ENCODE results near the gene EFNA5.

EFNA5 gene

DNA sequence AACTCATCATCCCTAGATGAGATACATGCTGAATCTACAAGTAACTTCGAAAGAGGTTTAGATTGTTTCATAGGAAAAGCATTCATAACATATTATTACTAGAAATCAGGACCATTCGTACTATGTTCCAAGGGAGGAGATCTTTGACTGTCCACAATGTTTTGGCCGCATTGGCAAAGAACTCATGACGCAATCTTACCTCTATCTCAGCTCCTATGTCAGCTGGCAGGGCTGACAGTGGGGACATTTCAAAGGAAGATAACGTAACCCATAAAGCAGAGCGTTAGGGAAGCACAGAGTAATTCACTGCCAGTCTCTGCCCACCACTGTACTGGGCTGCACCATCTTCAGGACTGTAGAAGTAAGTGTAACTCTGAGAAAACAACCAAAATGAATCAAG is 69.7 kb downstream of the EFNA5 start:
- no peak for DNase-seq

DNA sequence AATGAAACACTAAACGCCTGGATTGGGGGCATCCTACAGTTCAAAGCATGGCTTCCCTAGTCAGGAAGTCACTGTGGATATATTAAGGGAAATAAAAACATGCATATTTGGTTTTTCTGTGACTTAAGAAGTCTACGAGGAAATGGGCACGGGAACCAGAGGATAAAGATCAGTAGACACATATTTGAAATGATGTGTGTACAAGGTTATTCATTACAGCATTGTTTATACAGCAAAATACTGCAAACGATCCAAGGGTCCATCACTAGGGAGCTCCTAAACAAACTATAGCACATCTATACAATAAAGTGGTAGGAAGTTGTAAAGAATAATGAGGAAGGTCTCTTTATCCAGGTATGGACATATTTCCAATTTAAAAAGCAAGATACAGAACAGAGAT is 71.8 kb downstream of the EFNA5 start:
- DNase-seq = no peak

DNA sequence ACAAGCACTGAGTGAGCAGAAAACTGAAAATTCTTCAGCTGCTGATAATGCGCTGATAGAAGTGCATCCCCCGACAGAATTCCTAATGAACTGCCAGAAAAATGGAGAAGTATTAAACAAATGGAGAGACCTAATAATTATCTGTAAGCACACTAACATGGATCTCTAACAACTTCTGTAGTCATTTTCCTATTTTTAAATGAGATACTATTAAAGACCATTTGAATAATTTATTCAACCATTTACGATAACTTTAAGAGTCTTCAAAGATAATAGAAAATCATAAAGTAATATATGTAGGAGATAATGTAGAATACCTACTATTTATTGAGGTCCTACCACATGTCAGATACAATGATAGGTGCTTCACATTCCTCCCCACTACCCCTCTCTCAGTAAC is 72.9 kb downstream of the EFNA5 start:
- no peak for DNase-seq

DNA sequence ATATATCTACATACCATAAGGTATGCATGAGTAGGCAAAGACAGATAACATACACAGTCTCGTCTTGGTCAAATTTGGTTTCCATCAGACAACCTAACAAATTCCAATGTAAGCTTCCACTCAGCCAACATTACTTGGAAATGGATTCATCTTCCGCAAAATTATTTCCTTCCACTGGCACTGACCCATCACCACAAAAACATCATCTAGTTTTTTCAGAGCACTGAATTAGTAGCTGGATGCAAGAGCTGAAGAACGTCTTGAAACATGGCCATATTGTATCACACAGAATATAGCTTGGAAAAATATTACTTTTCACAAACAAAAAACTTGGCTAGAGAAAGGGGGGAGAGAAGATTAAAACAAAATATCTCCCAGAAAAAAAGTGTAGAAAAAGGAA is 73.5 kb downstream of the EFNA5 start:
- no peak for DNase-seq

DNA sequence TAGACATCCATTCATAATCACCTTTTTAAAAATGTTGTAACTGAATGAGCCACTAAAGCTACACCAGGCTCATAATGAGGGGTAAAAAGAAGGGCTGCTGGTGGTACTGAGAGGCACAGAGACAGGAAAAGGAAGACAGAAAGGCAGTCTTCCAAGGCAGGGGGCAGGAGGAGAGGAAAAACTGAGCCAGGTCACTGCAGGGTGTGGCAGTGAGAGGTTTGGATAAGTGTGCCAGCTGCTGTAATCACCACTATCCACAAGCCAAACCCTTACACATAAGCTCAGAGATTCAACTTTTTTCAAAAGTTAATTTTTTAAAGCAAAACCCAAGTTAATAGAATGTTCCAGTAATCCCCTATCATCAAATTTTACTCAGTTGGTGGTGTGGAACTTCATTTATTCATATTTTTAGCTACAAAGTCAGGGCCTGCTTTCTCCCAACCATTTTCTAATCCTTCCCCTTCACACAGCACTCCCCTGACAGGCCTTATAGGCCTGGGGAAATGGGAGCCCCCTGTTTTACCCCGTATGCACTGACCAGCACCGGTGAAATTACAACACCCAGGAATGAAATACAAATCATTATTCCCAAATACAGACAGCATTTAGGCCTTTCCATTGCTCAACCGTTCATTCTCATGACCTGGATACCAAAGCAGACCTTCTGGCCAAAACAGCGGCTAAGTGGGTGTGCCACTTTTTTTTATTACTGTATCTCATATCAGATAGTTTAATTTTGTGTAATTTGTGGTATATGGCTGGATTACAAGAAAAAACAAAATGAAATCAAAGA is 76.3 kb downstream of the EFNA5 start:
- DNase-seq = no peak

DNA sequence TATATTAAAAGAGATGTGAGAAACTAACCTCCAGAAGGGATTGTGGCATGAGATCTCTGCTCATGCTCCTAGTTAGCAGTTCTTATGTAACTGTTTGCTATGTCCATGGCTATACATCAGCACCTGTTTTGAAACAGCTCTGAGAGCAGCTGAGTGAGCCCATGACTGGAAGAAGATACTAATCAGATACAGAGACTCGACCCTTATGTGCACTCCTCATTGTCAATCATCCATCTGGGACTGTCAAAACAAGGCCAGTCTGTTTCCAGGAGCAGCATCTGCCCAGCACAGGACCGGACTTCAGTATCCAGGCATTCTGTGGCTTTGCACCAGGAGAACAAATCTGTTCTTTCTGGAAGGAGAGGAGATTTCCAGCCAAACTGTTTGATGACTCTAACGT is 77.7 kb downstream of the EFNA5 start:
- no peak for DNase-seq

DNA sequence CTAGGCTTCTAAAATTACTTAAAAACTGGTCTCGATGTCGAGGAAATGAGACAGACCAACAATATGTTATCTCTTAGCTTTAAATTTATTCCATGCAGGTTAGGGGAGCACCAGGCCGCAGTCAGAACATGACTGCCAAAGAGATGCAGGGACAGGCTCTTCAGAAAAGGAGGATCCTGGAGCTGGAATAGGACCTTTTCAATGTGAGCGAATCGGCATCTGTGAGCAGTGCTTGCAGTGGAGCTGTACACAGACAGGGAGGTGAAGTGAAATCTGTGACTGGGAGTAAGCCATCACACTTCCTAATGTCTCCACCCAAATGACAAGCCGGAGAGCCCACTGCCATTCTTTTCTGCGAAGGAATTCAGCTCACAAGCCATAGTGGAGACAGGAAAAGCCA is 78.2 kb downstream of the EFNA5 start:
- no peak for DNase-seq

DNA sequence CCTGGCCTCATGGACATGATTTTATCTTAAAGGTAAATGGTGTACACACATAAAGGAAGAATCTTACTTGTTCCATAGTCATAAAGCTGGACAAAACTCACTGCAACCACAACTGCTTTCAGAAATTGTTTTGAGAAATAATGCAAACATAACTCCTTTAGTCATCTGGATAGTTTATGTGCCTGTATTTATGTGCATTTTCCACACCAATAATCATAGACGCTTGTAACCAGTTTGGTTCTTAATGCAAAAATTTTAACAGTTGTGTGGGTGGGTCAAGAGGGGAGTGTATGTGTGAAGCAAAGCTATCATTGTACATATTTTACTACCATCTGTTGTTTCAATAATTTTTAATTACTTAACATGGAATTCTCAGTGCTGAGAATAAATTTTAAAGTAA is 80.1 kb downstream of the EFNA5 start:
- DNase-seq = no peak

DNA sequence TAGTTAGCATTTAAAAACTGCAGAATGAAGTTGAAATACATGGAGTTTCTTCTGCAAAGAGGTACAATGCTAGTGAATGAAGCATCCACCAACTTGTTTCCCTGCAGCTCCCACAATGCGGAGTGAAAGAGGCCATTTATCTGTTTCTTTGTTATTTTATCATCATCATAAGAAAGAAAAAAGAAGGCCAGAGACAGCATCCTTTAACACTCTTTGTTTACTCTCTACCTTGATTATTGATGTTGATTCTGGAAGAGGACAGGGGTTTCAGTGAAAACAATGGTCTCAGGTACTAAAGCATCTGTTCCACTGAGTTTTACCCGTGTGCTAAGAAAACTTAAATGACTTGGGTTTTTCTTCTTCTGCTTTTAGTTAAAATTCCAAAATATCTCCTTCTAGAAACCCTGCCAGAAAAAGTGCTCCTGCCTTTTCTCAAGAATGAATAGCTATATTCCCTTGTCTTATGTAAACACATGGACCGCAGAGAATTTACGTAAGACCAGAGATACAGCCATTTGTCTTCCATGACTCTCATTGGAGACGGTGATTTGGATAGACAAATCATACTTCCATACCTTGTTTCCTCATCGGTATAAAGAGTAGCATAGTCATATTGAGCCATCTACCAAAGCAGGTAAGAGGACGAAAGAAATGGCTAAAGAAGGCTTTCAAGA is 81.1 kb downstream of the EFNA5 start:
- no peak for DNase-seq

DNA sequence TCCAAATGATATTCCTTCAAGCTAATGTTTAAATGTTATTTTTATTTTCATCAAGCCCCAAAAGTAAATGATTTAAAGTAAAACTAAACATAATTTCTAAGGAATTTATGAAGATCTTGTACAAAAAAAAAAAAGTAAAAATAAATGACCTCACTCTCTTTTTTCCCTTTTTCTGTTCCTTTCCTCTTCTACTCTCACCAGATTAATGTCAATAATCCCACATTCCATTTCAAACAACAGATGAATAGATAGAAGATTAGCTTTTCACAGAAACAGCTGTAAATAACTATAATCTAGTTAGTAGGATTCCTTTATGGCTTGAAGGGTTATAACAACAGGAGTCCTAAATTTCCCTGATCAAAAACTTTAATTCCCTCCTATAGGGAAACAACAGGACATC is 88.1 kb downstream of the EFNA5 start:
- DNase-seq = no peak

DNA sequence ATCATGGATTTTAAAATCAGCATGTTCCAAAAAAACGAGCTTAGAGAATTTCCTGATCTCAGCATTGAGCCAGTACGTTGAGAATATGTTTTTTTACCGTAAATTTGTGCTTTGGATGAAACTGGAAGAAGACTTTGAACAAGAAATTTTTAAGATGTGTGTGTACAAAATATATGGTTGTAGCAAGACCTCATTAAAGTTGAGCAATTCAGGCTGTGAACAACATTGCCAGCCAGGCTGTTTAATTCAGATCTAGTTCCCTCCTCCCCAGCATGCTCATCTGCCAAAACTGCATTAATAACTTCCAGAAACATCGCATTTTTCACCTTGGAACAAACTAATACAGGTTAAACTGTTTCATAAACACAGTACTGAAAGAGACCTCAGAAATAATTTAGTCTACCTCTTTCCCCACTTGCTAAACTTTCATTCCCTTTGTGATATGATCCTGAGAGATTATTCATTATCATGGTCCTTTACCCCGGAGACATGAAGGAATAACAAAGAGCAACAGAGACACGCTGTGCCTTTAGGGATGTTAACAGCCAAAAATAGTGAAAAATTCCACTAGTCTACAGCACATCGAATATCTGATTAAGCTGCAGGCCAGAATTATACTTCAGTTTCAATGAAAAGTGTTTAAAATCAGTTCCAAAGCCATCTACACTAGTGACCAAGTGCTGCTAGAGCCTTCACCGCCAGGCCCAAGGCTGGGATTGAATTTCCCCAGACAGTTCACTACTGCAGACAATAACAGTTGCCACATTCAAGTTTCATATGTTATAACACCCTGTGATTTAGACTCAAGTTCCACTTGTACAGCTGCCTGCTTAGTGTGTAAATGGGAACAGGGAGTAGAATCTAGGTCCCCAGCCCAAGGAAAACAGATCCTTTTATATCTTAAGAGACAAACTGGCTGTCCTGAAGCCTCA is 89.6 kb downstream of the EFNA5 start:
- DNase-seq = no peak

DNA sequence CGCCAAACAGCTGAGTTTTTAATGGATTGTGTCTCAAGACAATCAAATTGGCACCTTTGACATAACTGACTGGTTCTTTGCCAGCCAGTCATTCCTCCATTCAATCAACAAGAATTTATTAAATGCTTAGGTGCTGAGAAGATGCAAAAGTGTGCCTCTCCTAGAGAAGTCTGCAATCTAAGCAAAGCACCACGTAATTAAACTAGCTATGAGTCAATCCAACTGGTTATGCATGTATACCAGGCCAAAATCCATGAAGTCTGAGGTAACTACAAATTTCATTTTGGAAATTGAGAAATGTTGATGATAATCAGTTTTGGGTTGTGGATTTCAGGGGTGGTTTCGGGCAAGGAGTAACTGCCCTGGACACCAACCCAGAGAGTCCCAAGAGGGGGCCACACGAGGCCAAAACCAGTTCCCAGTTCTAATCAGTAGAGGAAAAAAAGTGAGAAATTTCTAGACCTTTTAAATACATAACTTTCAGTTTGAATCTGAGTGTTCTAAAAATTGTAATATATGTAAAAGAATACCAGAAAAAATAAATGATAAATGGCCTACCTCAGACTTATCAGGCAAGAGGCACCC is 92.6 kb downstream of the EFNA5 start:
- no peak for DNase-seq

DNA sequence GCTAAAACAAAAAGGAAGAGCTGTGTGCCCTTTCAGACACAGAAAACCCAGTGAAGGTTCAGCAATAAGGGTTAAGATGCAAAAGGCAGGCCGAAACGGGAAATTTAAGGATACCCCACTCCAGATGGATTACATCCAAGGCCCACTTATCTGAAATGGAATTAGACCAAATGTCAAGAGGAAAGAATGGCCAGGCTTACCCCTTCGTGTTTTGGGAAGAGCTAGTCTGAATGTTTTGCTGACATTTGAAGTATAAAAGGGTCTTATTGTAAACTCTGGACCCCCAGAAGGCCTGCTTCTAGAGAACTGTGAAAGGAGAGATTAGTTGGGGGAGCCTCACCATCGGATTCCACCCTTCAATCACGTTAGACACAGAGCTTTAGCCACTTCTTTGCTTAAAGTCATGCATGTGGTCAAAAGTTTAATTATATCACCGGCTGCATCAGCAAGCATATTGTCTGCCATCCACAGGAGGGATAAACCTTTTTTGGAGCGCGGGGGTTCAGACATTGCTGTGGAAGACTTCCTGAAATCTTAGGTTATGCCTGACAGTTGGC is 93.3 kb downstream of the EFNA5 start:
- DNase-seq = no peak

DNA sequence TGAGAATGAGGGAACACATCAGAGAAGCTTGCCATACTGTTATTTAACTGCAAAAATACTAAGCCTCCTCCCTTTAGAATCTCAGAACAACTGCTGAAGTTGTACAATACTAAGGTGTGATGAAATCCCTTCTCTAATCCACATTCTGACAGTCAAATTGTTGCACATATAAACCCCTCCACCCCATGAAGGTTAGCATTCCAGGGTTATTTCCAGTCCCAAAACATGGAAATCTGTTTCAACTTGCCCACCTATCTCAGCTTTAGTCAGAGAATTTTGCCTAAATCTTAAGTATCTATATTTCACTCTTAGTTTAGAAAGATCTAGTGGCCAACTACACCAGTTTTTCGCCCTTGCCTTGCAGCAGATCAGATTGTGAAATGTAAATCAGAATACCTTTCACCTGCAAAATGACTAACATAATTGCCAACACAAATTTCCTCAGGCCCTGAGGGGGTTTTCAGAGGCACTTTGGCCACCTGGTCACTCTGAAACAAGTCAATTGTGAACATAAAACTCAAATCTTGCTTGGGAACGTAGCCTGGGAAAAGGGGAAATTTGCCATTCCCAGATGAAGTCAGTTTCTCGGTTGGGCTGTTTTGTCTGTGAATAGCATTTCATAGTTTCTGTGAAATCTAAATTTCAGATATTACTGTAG is 93.9 kb downstream of the EFNA5 start:
- DNase-seq = no peak

DNA sequence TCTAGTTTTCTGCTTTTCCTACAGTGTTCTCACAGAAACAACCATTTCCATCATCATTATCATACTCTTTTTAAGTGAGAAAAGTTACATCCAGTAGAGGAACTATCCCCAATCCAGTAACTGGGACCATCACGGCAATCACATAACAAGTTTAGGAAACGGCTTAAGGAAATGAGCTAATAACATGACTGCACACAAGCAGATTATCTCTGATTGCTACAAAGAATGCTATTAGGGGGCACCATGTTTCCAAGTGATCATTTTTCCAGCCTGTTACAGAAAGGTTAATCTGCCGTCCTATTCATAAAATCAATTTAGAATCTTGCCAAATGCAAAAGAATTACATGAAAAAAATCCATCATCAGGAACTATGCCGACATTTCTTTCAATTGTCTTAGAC is 94.6 kb downstream of the EFNA5 start:
- DNase-seq = no peak

DNA sequence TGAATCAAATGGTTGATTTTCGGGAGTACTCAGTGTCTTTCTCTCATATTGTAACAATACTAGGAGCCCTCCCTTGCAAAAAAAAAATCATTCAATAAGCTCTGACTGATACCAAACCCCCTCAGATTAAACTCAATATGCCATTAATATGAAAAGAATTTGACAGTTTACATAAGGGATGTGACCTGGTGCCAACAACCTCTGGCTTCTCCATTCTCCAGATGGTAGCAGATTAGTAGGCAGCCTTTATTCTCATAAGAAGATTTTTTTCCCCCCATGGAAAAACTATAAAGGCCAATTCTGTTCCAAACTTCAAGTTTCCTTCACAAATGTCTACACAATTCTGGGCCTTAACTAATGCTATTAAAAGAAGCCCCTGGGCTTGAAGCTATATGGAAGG is 96.5 kb downstream of the EFNA5 start:
- no peak for DNase-seq

DNA sequence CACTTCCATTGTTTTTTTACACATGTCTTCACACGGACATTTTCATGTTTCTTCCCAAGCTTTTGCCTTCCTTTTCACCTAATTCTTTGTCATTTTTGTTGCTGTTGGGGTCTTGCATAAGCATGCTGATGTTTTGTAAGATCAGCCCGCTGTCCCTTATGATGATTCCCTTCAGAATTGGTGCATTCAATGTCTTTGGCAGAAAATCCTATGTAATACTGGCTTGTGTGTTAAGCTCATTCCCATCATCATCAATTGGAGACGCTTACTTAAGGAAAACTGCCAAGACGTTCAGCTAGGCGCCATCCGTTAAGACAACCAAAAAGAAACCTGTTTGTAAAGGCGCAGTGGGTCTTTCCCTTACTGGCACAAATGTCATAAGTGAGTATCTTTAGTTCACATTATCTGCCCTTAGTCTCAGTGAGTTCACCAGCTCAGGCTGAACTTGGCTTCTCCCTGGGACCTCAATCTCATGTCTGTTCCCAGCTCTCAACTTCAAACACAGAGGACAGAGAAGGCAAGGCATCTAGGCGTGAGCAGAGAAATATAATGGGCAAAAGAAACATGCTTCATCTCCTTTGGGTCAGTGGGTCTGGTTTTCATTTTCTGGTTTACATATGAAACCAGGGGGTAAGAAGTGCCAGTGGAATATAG is 97.9 kb downstream of the EFNA5 start:
- no peak for DNase-seq

DNA sequence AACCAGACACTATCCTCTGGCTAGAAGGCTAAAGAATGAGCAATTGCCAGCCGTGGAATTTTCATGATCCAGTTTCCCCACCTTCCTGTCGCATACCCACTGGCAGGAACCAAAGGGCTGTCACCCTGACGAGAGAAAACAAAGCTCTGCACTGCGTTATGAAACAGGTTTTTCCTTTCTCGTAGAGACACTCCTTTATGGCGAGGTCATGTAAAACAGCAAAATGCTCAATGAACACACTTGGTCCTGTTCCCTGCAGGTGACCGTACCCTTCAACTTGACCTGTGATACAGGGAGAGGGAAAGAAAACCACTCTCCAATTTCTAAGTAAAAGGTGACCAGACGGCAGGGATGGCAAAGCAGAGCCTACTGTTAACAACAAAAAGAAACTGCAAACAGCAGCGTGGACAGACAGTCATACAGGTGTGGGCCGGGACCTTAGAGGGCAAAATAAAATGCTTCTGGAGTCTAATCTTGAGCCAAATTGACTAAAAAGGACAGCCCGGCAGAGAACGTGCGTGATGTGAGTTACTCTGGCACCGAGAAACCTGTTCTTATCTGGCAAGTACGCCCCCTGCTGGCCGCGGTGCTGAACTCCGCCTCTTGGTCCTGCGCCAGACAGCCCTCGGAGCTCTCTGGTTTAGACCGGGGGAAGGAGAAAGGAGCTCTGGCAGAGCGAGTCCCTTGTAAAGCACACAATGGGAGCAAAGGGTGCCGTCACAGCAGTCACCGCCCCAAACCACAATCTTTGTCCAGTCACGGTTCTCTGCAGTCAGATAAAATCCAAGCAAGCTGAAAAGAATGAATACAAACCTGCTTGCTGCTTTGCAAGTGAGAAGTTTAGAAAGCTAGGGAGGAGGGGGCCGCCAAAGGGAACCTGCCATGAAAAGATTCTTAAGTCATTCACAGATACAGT is 98.9 kb downstream of the EFNA5 start:
- DNase-seq = peak; percentile 70

DNA sequence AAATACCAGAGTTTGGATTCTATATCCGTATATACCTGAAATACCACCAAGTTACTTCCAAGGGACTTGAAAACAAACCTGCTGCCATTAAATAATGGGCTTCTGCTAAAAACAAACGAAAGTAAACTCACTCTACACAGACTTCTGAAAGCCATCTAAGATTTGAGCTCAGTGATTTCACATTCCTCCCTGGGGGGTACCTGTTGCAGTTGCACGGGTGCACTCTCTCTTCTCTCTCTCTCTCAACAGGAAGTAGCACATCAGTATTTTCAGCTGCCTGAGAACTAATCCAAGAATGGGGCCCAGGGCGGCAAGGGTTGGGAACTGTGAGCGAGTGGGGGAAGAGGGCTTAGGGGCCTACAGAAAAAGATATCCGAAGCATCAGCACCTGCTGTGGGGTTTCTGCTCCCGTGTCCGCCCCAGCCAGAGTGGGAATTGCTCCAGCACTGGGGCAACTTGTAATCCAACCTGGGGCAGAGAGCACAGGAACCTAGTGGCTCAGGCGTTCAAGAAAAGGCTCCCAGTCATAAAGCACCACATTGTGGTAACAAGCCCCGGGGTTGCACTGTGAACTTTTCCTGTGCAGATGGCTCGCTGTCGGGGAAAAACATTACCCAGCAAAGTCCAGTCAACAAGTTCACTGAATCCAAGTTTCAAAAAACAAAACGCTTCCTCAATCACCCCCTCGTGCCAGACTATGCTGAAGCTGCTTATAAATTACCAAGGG is 99.8 kb downstream of the EFNA5 start:
- DNase-seq = no peak

DNA sequence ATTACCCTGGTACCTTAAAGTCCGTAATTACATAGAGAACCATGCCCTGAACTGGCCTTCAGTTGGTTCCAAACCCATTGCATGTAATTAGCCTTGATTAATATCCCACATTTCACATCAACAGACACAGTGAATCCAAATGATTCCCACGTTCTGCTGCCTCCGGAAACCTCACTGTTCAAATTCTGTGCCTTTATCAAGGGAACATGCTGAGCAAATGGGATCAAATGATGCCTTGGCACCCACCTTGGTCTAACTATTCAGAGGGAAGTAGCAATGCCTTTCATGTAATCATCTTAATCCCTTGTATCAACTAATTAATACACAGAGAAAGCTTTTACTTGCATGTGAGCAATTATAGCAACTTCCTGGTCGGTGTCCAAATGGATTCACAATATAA is 100.6 kb downstream of the EFNA5 start:
- no peak for DNase-seq

Measured in DMS153 (cell line).